Caco-2 (cell line): ENCODE results near the gene ERC1. TPM values are rescaled to one million over a fixed set of nuclear protein-coding genes. Genes with fewer than 3 reads are reported as not detected.

Experiments
- BruUV-seq: library from RNA; stranded (reverse); fragments of 400-500 nt; replicated peaks from 2 replicates; lab custom pipeline; 2021; lab: Mats Ljungman, UMichigan
- CTCF ChIA-PET: fragments of 300-600 bp; sonication (Branson Sonifier 250); formaldehyde crosslinking; loops from one replicate; lab custom pipeline; 2022; ENCODE audit warnings: antibody characterized with exemption; lab: Charles Lee
- POLR2A ChIA-PET: fragments of 300-600 bp; sonication (Branson Sonifier 250); formaldehyde crosslinking; loops from one replicate; lab custom pipeline; 2022; ENCODE audit warnings: antibody characterized with exemption; lab: Charles Lee
- DNase-seq, 2 experiments: peaks; one replicate each; pipeline versions ENCODE4 v3.0.0 to v3.0.0-alpha.2; 2020 to 2022
- H3K27me3 ChIP-seq: replicated peaks from 2 replicates; pipeline ENCODE4 v1.6.0; 2011; ENCODE audit warnings: low read length; ENCODE audit not compliant: control insufficient read depth, insufficient read depth
- H3K36me3 ChIP-seq: 2 replicates; pipeline ENCODE4 v1.5.1; 2011; ENCODE audit warnings: low read length; ENCODE audit not compliant: control insufficient read depth, insufficient read depth
- H3K4me1 ChIP-seq: fragments of 250-450 bp; sonication (Bioruptor Pico); 2 replicates; pipeline ENCODE4 v1.5.1; 2020; ENCODE audit warnings: mild to moderate bottlenecking
- H3K4me3 ChIP-seq: 2 replicates; pipeline ENCODE4 v1.5.1; 2011; ENCODE audit warnings: low read depth, mild to moderate bottlenecking, control low read depth, low read length
- H3K9me3 ChIP-seq: fragments of 250-450 bp; sonication (Bioruptor Pico); 2 replicates; pipeline ENCODE4 v1.5.1; 2020; ENCODE audit warnings: mild to moderate bottlenecking, moderate library complexity
- H3K27ac Mint-ChIP-seq: one replicate; pipeline ENCODE4 v1.8.0; 2022; ENCODE audit warnings: mixed read lengths; ENCODE audit not compliant: unreplicated experiment
- H3K27me3 Mint-ChIP-seq: one replicate; pipeline ENCODE4 v1.8.0; 2022; ENCODE audit warnings: mixed read lengths; ENCODE audit not compliant: insufficient read depth, unreplicated experiment
- H3K36me3 Mint-ChIP-seq: one replicate; pipeline ENCODE4 v1.8.0; 2022; ENCODE audit warnings: mild to moderate bottlenecking, mixed read lengths; ENCODE audit not compliant: insufficient read depth, unreplicated experiment
- H3K4me1 Mint-ChIP-seq: one replicate; pipeline ENCODE4 v1.8.0; 2022; ENCODE audit warnings: low read depth, mixed read lengths; ENCODE audit not compliant: unreplicated experiment
- H3K4me3 Mint-ChIP-seq: one replicate; pipeline ENCODE4 v1.8.0; 2022; ENCODE audit warnings: mild to moderate bottlenecking, moderate library complexity, mixed read lengths; ENCODE audit not compliant: unreplicated experiment
- H3K9me3 Mint-ChIP-seq: one replicate; pipeline ENCODE4 v1.8.0; 2022; ENCODE audit warnings: mixed read lengths; ENCODE audit not compliant: unreplicated experiment
- intact Hi-C: fragments of 100-400 bp; cut with micrococcal nuclease; formaldehyde crosslinking; loops from one replicate; pipeline ENCODE4 v1.10.0; 2022; ENCODE audit not compliant: unreplicated experiment
- total RNA-seq: library from RNA; stranded (reverse); gene quantifications from 2 replicates; pipeline ENCODE4 v1.2.3, GENCODE V29; 2022
- TF ChIP-seq, protein P1 (sequence below), 2 experiments: fragments of 200-600 bp in 1 of 2; IDR thresholded peaks; 1 replicate in 1 of 2; 2 replicates in 1 of 2; pipeline versions ENCODE4 v1.5.1 to v1.8.0; 2011 to 2022; ENCODE audit warnings: antibody characterized with exemption in 1 of 2, control low read depth in 1 of 2, inconsistent platforms in 1 of 2, low read depth in 1 of 2, low read length in 1 of 2, mild to moderate bottlenecking in 1 of 2, moderate library complexity in 1 of 2; ENCODE audit not compliant: insufficient read depth in 1 of 2, severe bottlenecking in 1 of 2, unreplicated experiment in 1 of 2

The ERC1 gene
- total RNA-seq, 1 experiment from 2014 or later, result 88.4 TPM

DNA sequence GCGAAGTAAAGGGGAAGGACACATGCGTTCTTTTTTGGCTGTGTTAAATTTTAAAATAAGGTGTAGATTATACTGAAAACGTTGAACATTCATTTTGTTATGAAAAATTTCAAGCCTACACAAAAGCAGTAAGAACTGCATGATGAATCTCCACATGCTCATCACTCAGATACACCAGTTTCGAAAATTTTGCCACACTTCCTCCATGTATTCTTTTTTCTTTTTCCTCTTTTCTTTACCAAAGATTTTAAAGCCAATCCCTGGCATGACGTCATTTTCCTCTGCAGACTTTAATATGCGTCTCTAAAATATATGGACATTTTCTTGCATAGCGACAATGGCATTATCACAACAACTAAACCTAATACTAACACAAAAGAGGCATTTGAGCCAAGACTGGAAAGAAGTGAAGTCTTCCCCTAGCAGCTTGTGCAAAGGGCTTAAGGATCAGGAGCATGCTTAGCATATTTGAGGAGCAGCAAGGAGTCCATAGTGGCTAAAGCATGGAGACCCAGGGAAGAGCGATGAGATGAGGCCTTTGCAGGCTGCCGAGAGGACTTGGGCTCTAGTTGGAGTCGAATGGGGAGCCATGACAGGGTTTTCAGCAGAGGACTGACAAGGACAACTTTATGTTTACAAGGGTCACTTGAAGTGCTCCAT is 111.9 kb downstream of the ERC1 start:
- POLR2A ChIA-PET, result no interaction called here
- BruUV-seq, result no TSS peak

DNA sequence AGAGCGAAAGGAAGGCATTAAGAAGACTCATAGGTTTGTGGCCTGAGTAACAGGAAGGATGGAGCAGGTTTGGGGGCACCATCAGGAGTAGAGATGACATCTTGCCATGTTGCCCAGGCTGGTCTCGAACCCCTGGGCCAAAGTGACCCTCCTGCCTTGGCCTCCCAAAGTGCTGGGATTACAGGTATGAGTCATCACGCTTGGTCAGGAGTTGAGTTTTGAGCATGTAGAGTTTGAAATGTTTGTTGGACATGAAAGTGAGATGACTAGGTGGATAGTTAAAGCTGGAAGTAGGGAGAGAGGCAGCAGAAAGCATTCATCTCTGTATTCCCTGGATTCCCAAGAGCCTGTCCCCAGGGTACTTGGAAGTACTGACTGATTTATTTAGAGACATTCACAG is 112.6 kb downstream of the ERC1 start:
- Histone ChIP-seq H3K9me3 (no peaks in the 10 kb centered on the region), H3K4me1 (peaks cover 16% of the 10 kb centered on the region), H3K27me3 (no peaks in the 10 kb centered on the region), H3K4me3 (no peak overlapping the region), H3K36me3 (no peaks in the 10 kb centered on the region)
- no peak overlapping the region for H3K27ac Mint-ChIP-seq
- peaks cover 49% of the 10 kb centered on the region for H3K4me1 Mint-ChIP-seq
- H3K4me3 Mint-ChIP-seq, result no peak overlapping the region
- BruUV-seq, result no TSS peak
- intact Hi-C loops, result no loop called here
- POLR2A ChIA-PET, result no interaction called here
- DNase-seq, result no peak
- H3K9me3 Mint-ChIP-seq, result no peaks in the 10 kb centered on the region
- CTCF ChIA-PET, result interaction anchor here (0.7 to 2.1 kb wide), 4 partner anchors 11 to 154 kb away, joined by 3 to 8 read pairs (median 6); partner anchors contain the start of gene RAD52
- TF ChIP-seq, protein P1, sequence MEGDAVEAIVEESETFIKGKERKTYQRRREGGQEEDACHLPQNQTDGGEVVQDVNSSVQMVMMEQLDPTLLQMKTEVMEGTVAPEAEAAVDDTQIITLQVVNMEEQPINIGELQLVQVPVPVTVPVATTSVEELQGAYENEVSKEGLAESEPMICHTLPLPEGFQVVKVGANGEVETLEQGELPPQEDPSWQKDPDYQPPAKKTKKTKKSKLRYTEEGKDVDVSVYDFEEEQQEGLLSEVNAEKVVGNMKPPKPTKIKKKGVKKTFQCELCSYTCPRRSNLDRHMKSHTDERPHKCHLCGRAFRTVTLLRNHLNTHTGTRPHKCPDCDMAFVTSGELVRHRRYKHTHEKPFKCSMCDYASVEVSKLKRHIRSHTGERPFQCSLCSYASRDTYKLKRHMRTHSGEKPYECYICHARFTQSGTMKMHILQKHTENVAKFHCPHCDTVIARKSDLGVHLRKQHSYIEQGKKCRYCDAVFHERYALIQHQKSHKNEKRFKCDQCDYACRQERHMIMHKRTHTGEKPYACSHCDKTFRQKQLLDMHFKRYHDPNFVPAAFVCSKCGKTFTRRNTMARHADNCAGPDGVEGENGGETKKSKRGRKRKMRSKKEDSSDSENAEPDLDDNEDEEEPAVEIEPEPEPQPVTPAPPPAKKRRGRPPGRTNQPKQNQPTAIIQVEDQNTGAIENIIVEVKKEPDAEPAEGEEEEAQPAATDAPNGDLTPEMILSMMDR (IDR thresholded peaks at IDR 0.05; ENCODE audit: insufficient read depth in 1 of 2, low read depth in 1 of 2, low read length in 1 of 2, severe bottlenecking in 1 of 2, unreplicated experiment in 1 of 2), result no peak
- peaks cover 10% of the 10 kb centered on the region for H3K36me3 Mint-ChIP-seq
- H3K27me3 Mint-ChIP-seq, result no peaks in the 10 kb centered on the region

More for the DNA sequence above, 111.9 kb downstream of the ERC1 start:
- Histone ChIP-seq H3K9me3 (no peaks in the 10 kb centered on the region), H3K27me3 (no peaks in the 10 kb centered on the region), H3K4me3 (no peak overlapping the region), H3K36me3 (no peaks in the 10 kb centered on the region), H3K4me1 (peaks cover 21% of the 10 kb centered on the region)
- Mint-ChIP-seq H3K27ac (no peak overlapping the region), H3K9me3 (no peaks in the 10 kb centered on the region), H3K4me1 (peaks cover 56% of the 10 kb centered on the region), H3K36me3 (peaks cover 10% of the 10 kb centered on the region), H3K4me3 (no peak overlapping the region), H3K27me3 (no peaks in the 10 kb centered on the region)
- intact Hi-C loops, result no loop called here
- CTCF ChIA-PET, result interaction anchor here (1.1 to 1.6 kb wide), 3 partner anchors 10 to 15 kb away, joined by 6 to 8 read pairs (median 6); no protein-coding TSS in a partner anchor
- no peak for DNase-seq
- TF ChIP-seq, protein P1 (IDR thresholded peaks at IDR 0.05; ENCODE audit: insufficient read depth in 1 of 2, low read depth in 1 of 2, low read length in 1 of 2, severe bottlenecking in 1 of 2, unreplicated experiment in 1 of 2), result no peak

DNA sequence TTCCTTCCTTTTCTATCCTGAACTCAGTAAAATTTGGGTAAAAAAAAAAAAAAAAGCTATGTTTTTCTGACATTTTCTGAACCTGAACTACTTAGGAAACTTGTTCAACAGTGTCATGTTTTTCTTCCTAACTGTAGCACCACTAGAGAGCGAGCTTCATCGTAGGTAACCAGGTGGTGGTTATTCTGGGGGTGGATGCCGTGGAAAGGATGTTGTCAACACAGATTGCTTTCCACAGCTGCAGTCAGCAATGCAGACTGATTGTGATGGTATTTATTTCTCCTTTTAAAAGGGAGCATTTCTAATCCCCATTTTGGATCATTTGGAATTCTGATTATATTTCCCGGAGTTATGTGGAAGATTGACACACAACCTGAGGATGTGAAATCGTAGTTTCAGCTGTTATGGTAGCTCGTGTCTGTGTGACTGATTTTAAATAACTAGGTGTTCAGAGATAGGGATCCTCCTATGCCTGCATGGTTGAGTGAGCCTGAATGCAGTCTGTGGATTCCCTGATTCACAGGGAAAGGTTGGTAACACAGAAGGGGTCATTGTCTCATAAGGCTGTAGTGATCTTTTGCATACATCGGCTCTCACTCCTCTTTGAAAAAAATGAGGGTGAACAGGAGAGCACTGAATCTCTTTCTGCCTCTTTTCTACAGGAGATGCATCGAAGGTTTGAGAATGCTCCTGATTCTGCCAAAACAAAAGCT is 113.2 kb downstream of the ERC1 start:
- no peak for DNase-seq
- no peaks in the 10 kb centered on the region for H3K27me3 ChIP-seq
- H3K9me3 ChIP-seq, result no peaks in the 10 kb centered on the region
- Mint-ChIP-seq H3K4me3 (no peak overlapping the region), H3K4me1 (peaks cover 43% of the 10 kb centered on the region), H3K9me3 (no peaks in the 10 kb centered on the region), H3K27ac (no peak overlapping the region), H3K36me3 (peaks cover 8% of the 10 kb centered on the region), H3K27me3 (no peaks in the 10 kb centered on the region)
- POLR2A ChIA-PET, result no interaction called here
- peaks cover 10% of the 10 kb centered on the region for H3K4me1 ChIP-seq
- TF ChIP-seq, protein P1 (IDR thresholded peaks at IDR 0.05; ENCODE audit: insufficient read depth in 1 of 2, low read depth in 1 of 2, low read length in 1 of 2, severe bottlenecking in 1 of 2, unreplicated experiment in 1 of 2), result no peak
- intact Hi-C loops, result no loop called here
- H3K4me3 ChIP-seq, result no peak overlapping the region
- CTCF ChIA-PET, result interaction anchor here (0.6 to 2.1 kb wide), 5 partner anchors 11 to 584 kb away, joined by 3 to 8 read pairs (median 5); partner anchors contain the start of gene RAD52
- H3K36me3 ChIP-seq, result no peaks in the 10 kb centered on the region
- BruUV-seq, result no TSS peak
